Measurements from ENCODE around the gene STMP1.

Gene STMP1

DNA sequence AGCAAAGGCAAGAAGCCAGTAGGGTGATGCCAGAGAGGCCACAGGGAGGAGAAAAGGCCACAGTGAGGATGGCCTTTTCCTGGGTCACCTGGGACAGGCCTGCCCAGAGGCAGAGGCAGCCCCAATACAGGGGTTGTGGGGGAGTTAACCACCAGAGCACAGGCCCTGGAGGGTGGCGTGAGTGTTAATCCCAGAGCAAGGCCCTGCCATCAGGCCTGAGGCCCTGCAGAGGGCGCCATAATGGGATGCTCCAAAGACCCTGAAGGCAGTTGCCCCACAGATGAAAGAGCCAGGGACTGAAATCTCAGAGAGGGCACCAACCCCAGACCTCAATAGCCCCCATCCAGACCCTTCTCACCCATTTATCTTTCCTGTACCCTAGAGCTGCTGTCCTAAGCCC lies 41.8 kb downstream of the STMP1 start:
- Histone ChIP-seq H3K4me3 (ENCODE audit: low read length) (no peak overlapping the region), H3K4me1 (ENCODE audit: insufficient read depth, low read length) (no peaks in the 10 kb centered on the region; the same call in 1 of the 2 replicates), H3K9ac (ENCODE audit: low read depth, low read length) (no peak overlapping the region), H3K27ac (ENCODE audit: low read depth, low read length) (no peak overlapping the region), H3K9me3 (ENCODE audit: insufficient read depth, low read depth, low read length) (no peaks in the 10 kb centered on the region), H3K36me3 (ENCODE audit: insufficient read depth, low read length) (no peaks in the 10 kb centered on the region), H3K27me3 (ENCODE audit: insufficient read depth, low read length) (no peaks in the 10 kb centered on the region)
- 55% methylated on average over 2 of the region's 2 CpGs for WGBS

DNA sequence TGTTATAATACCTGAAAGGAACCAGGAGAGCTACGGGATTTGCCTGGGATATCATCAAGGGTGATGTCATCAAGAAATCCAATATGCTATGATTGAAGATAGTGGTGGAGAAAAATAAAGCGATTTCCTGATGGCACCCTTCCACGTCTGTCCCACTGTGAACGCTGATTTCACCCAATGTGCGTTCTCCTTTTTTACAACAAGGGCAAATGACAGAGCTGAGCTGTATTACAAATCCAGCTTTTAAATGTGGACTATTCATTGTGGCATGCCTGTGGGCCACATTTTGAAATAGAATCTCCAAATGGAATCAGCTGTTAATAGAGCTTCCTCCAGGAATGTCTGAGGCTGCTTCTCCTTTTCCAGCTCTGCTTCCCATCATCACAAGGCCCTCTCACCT lies 42.4 kb downstream of the STMP1 start:
- no peaks in the 10 kb centered on the region for H3K36me3 ChIP-seq (ENCODE audit: insufficient read depth, low read length)
- no peak overlapping the region for H3K9ac ChIP-seq (ENCODE audit: low read depth, low read length)
- H3K27me3 ChIP-seq (ENCODE audit: insufficient read depth, low read length), result no peaks in the 10 kb centered on the region
- H3K9me3 ChIP-seq (ENCODE audit: insufficient read depth, low read depth, low read length), result no peaks in the 10 kb centered on the region
- H3K4me1 ChIP-seq (ENCODE audit: insufficient read depth, low read length), result no peaks in the 10 kb centered on the region; the same call in 1 of the 2 replicates
- H3K4me3 ChIP-seq (ENCODE audit: low read length), result no peak overlapping the region
- WGBS, result 76% methylated on average over 5 of the region's 5 CpGs
- no peak overlapping the region for H3K27ac ChIP-seq (ENCODE audit: low read depth, low read length)

DNA sequence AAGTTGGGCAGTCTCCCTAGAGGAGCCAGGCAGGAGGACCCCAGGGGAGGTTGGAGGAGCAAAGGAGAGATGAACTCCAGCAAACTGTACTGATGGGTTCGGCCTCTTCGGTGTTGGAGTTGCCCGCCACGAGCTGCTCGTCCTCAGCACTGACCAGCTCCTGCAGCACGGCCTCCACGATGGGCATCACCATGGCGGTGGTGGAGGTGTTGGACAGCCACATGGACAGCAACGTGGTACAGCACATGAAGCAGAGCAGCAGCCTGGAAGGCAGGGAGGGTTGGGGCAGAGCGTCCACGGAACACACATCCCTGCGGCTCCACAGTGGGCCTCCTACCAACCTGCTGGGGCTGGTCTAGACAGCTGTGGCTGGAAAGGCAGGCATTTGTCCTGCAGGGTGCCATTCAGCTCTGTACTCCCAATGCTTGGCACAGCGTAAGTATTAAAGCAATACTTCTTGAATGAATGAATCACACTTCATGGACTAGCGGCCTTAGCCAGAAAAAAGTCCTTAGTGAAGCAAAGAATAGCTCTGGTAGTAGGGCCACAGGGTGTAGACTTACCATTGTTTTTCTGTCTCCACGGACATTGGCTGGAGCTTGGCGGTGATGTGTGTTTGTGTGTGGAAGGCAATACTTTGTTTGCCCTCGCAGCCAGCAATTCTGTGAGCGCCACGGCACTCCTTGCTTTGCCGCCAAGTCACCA lies 43.9 kb downstream of the STMP1 start:
- Histone ChIP-seq H3K36me3 (ENCODE audit: insufficient read depth, low read length) (no peaks in the 10 kb centered on the region), H3K9me3 (ENCODE audit: insufficient read depth, low read depth, low read length) (no peaks in the 10 kb centered on the region), H3K9ac (ENCODE audit: low read depth, low read length) (no peak overlapping the region), H3K27me3 (ENCODE audit: insufficient read depth, low read length) (no peaks in the 10 kb centered on the region), H3K27ac (ENCODE audit: low read depth, low read length) (no peak overlapping the region), H3K4me3 (ENCODE audit: low read length) (no peak overlapping the region), H3K4me1 (ENCODE audit: insufficient read depth, low read length) (peaks cover 2% of the 10 kb centered on the region)
- 90% methylated on average over 20 of the region's 20 CpGs for WGBS

DNA sequence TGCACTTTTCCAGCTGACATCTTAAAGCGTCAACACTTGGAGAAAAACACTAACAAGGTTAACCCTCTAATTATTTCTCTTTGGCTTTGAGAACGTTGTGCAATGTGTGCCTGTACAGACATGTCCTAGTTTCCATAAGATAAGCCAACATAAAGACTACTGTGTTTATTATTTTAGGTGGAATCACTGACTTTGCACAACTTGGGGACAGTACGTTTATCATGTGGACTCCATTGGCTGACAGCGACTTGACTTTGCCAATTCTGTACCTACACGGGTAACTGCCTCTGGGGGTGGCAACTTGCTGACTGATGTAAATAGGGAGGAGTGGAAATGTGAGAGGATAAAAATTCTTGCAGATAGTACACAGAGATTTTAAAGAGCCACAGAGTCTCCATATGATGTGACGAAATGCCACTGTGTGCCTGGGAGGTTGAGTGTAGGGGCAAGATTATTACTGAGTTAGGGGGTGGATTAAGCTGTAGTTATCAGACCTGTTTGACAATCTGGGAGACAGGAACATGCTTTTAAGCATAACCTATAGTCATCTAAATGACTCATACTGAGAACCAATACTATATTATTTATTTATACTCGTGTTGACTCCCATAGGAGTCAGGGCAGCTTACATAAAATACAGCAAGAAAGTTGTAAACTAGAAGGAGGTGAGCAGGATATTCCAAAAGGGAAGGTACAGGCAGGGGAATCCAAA lies 44.7 kb downstream of the STMP1 start:
- no peak overlapping the region for H3K9ac ChIP-seq (ENCODE audit: low read depth, low read length)
- no peaks in the 10 kb centered on the region for H3K27me3 ChIP-seq (ENCODE audit: insufficient read depth, low read length)
- no peak overlapping the region for H3K27ac ChIP-seq (ENCODE audit: low read depth, low read length)
- WGBS, result 95% methylated on average over 6 of the region's 7 CpGs
- no peak overlapping the region for H3K4me3 ChIP-seq (ENCODE audit: low read length)
- H3K9me3 ChIP-seq (ENCODE audit: insufficient read depth, low read depth, low read length), result no peaks in the 10 kb centered on the region
- peaks cover 2% of the 10 kb centered on the region for H3K4me1 ChIP-seq (ENCODE audit: insufficient read depth, low read length)
- no peaks in the 10 kb centered on the region for H3K36me3 ChIP-seq (ENCODE audit: insufficient read depth, low read length)

DNA sequence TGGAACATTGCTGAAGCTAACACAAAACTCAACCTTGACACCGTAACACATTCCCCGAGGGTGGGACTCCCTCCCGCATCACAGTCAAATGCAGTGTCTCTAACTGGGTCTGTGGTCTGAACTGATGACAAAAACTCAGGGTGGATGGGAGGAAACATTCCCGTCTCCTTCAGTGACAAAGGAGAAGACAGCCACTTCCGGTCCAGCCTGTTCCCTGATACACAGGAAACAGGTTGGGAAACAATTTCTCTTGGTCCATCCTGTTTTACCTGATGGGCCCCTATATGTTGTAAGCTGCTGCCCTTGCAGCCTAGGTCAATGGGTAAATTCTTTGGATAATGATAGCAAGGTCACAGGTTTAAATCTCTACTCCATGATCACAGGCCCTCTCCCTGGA lies 45.3 kb downstream of the STMP1 start:
- H3K4me3 ChIP-seq (ENCODE audit: low read length), result no peak overlapping the region
- peaks cover 2% of the 10 kb centered on the region for H3K4me1 ChIP-seq (ENCODE audit: insufficient read depth, low read length)
- H3K9me3 ChIP-seq (ENCODE audit: insufficient read depth, low read depth, low read length), result no peaks in the 10 kb centered on the region
- 92% methylated on average over 5 of the region's 5 CpGs for WGBS
- no peak overlapping the region for H3K27ac ChIP-seq (ENCODE audit: low read depth, low read length)
- no peaks in the 10 kb centered on the region for H3K36me3 ChIP-seq (ENCODE audit: insufficient read depth, low read length)
- H3K9ac ChIP-seq (ENCODE audit: low read depth, low read length), result no peak overlapping the region
- no peaks in the 10 kb centered on the region for H3K27me3 ChIP-seq (ENCODE audit: insufficient read depth, low read length)

DNA sequence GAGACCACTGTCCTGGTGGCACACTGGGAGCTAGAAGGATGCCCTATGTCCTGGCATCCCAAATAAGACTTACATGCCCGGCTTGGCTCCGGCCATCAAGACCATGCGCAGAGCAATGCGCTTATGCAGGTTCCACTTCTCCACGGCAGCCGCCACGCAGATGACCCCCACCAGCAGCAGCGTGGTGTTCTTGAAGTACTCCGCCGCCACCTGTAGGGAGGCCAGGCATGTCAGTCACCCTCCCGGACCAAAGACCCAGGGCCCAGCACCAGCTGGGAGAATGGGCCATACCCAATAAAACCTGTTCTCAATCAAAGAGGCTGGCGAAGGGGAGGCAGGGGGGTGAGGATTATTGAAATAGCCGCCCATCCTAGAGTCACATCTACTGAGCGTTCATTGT lies 45.7 kb downstream of the STMP1 start:
- Histone ChIP-seq H3K4me3 (ENCODE audit: low read length) (no peak overlapping the region), H3K27ac (ENCODE audit: low read depth, low read length) (no peak overlapping the region), H3K27me3 (ENCODE audit: insufficient read depth, low read length) (no peaks in the 10 kb centered on the region), H3K9ac (ENCODE audit: low read depth, low read length) (no peak overlapping the region), H3K4me1 (ENCODE audit: insufficient read depth, low read length) (peaks cover 2% of the 10 kb centered on the region), H3K36me3 (ENCODE audit: insufficient read depth, low read length) (no peaks in the 10 kb centered on the region), H3K9me3 (ENCODE audit: insufficient read depth, low read depth, low read length) (no peaks in the 10 kb centered on the region)
- 88% methylated on average over 14 of the region's 14 CpGs for WGBS

DNA sequence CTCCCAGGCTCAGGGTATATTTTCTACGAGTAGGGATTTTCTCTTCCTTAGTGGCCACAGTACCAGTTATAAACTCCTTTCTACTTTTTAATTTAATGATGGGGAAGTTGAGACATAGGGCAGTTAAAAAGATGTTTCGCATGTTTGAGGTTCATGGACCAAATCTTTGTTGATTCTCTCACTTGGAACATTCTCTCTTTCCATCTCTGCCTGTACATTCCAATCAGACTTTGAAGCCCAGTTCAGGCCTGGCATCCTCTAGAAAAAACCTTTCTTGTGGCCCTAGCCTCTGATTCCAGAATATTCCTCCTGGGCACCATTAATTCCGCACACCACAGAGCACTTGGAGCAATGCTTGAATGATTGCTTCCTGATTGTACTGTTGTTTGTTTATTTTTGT lies 47.2 kb downstream of the STMP1 start:
- Histone ChIP-seq H3K4me3 (ENCODE audit: low read length) (no peak overlapping the region), H3K9ac (ENCODE audit: low read depth, low read length) (no peak overlapping the region), H3K4me1 (ENCODE audit: insufficient read depth, low read length) (peaks cover 10% of the 10 kb centered on the region), H3K27me3 (ENCODE audit: insufficient read depth, low read length) (no peaks in the 10 kb centered on the region), H3K9me3 (ENCODE audit: insufficient read depth, low read depth, low read length) (no peaks in the 10 kb centered on the region), H3K36me3 (ENCODE audit: insufficient read depth, low read length) (no peaks in the 10 kb centered on the region), H3K27ac (ENCODE audit: low read depth, low read length) (no peak overlapping the region)
- WGBS, result 98% methylated on average over 3 of the region's 3 CpGs

DNA sequence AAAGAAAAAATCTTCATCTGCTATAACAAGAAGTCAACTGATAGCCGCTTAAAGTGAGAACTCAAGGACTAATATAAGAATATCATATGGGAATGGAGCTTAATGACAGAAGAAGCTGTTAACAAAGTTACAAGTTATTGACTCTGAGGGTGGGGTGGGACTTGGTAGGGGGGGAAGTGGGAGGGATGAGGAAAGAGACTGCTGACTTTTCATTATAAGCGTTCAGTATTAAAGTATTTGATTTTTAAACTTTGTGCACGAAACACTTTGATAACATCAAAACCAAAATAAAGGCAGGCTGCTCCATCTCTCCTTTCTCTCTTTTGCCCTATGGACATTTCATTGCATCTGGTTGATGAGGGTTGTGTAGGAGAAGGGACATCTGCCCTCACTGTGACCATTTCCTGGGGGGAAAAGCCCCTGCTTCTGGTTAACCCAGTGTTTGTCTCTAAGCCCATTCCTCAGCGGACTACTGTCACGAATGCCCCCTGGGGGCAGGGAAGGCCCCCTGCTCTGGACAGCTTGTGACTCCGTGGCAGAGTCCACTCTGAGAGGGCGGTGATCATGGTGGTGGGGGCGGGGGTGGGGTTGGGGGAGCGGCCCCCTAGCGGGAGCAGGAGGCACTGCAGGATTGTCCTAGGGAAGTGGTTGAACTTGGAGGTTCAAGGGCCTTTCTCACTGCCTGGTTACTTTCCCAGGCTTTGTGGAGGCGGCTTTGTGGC lies 48.3 kb downstream of the STMP1 start:
- no peak overlapping the region for H3K9ac ChIP-seq (ENCODE audit: low read depth, low read length)
- H3K36me3 ChIP-seq (ENCODE audit: insufficient read depth, low read length), result no peaks in the 10 kb centered on the region
- H3K4me1 ChIP-seq (ENCODE audit: insufficient read depth, low read length), result peaks cover 10% of the 10 kb centered on the region
- H3K27ac ChIP-seq (ENCODE audit: low read depth, low read length), result no peak overlapping the region
- no peaks in the 10 kb centered on the region for H3K27me3 ChIP-seq (ENCODE audit: insufficient read depth, low read length)
- WGBS, result 29% methylated on average over 10 of the region's 11 CpGs
- peak overlapping the region; percentile 36; the same call in 1 of the 2 replicates for H3K4me3 ChIP-seq (ENCODE audit: low read length)
- H3K9me3 ChIP-seq (ENCODE audit: insufficient read depth, low read depth, low read length), result no peaks in the 10 kb centered on the region

DNA sequence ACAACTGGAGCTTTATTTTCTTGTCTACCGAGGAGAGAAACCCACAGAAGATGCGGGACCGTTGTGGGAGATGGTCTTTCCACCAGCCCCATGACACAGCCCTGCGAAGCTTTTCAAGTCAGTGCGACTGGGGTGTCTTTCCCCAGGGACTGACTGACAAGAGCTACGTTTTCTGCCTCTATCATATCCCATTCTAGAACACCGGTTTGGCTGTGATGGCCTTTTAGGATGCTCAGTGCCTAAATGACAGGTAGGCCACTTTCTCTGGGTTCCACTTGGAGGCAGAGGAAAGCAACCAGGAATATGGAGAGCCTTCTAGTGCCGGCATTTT lies 48.8 kb downstream of the STMP1 start:
- Histone ChIP-seq H3K36me3 (ENCODE audit: insufficient read depth, low read length) (no peaks in the 10 kb centered on the region), H3K27me3 (ENCODE audit: insufficient read depth, low read length) (no peaks in the 10 kb centered on the region), H3K4me1 (ENCODE audit: insufficient read depth, low read length) (peaks cover 10% of the 10 kb centered on the region), H3K9ac (ENCODE audit: low read depth, low read length) (no peak overlapping the region), H3K9me3 (ENCODE audit: insufficient read depth, low read depth, low read length) (no peaks in the 10 kb centered on the region), H3K4me3 (ENCODE audit: low read length) (no peak overlapping the region), H3K27ac (ENCODE audit: low read depth, low read length) (no peak overlapping the region)
- WGBS, result 80% methylated on average over 8 of the region's 8 CpGs

DNA sequence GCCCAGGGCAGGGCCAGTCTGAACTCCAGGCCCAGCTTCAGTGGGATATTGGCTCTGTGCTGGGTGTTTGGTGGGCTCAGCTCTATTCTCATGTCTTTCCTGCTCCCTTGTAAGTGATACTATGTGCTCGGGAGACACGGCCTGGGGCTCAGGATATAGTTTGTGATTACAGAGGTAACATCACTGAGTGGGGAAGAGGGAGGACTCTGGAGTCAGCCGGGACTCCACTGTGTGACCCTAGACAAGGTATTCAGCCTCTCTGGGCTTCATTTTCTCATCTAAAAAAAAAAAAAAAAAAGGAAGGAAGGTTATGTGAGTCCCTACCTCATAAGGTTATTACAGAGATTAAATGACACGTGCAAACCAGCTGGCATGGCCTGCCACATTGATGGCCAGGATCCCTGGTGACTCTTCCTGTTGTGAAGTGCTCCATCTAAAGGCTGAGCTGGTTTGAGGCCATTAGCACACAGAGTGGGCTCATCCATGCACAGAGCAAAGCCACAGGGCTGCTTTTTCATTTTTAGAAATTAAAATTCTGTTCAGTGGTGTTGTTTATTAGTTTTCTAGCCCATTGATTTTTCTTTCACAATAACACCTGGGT lies 50.0 kb downstream of the STMP1 start:
- Histone ChIP-seq H3K4me3 (ENCODE audit: low read length) (no peak overlapping the region), H3K9me3 (ENCODE audit: insufficient read depth, low read depth, low read length) (no peaks in the 10 kb centered on the region), H3K9ac (ENCODE audit: low read depth, low read length) (no peak overlapping the region), H3K27me3 (ENCODE audit: insufficient read depth, low read length) (no peaks in the 10 kb centered on the region), H3K4me1 (ENCODE audit: insufficient read depth, low read length) (peaks cover 10% of the 10 kb centered on the region), H3K27ac (ENCODE audit: low read depth, low read length) (no peak overlapping the region), H3K36me3 (ENCODE audit: insufficient read depth, low read length) (no peaks in the 10 kb centered on the region)
- 85% methylated on average over 4 of the region's 4 CpGs for WGBS

DNA sequence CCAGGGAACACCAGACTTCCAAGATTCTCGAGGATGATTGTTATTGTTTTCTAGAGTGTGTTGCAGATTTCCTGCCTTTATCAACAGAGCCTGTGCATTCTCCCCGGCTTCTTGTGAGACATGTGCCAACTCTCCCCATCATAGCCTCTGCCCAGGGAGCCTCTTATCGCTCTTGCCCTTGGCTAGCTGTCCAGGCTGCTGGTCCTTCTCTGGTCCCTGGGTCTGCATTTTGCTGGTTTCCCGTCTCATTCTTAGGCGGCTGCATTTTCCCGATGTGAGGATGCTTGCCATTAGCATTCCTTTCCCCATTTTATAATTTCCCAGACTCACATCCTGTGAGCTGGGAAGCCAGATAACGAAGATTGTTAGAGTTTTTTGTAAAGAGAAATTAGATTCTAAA lies 50.5 kb downstream of the STMP1 start:
- Histone ChIP-seq H3K4me1 (ENCODE audit: insufficient read depth, low read length) (peaks cover 10% of the 10 kb centered on the region), H3K36me3 (ENCODE audit: insufficient read depth, low read length) (no peaks in the 10 kb centered on the region), H3K27me3 (ENCODE audit: insufficient read depth, low read length) (no peaks in the 10 kb centered on the region), H3K4me3 (ENCODE audit: low read length) (no peak overlapping the region), H3K9ac (ENCODE audit: low read depth, low read length) (no peak overlapping the region), H3K27ac (ENCODE audit: low read depth, low read length) (no peak overlapping the region), H3K9me3 (ENCODE audit: insufficient read depth, low read depth, low read length) (no peaks in the 10 kb centered on the region)
- WGBS, result 85% methylated on average over 7 of the region's 7 CpGs
